ENCODE measurements around the gene TAS1R1.
A peak's percentile ranks its signal among the peaks of the same experiment; 100 is the strongest.

The TAS1R1 gene

GRCh38 chr1:6574025-6574620 is 19.0 kb downstream of the TAS1R1 start:
- no peak for DNase-seq

GRCh38 chr1:6574818-6575217 is 19.7 kb downstream of the TAS1R1 start:
- no peak for DNase-seq

- no peak for DNase-seq
Observed at GRCh38 chr1:6577831-6578525, 22.9 kb downstream of the TAS1R1 start.

GRCh38 chr1:6578624-6579373 is 23.7 kb downstream of the TAS1R1 start:
- DNase-seq = no peak

- DNase-seq = peak; percentile 85
Observed at GRCh38 chr1:6579374-6580118, 24.4 kb downstream of the TAS1R1 start, which contains the start of gene ZBTB48. Gene ZBTB48, plus strand, starts transcription at chr1:6579994. Its CDS starts 616 bp downstream, at chr1:6580610.

- no peak for DNase-seq
Observed at GRCh38 chr1:6580119-6580592, 25.0 kb downstream of the TAS1R1 start.

GRCh38 chr1:6580593-6581409 is 25.7 kb downstream of the TAS1R1 start:
- peak; percentile 21 for DNase-seq

GRCh38 chr1:6581561-6582305 is 26.6 kb downstream of the TAS1R1 start:
- no peak for DNase-seq

- DNase-seq = no peak
Observed at GRCh38 chr1:6582370-6582769, 27.3 kb downstream of the TAS1R1 start.

GRCh38 chr1:6584126-6585080 is 29.3 kb downstream of the TAS1R1 start:
- no peak for DNase-seq

GRCh38 chr1:6585081-6585722 is 30.1 kb downstream of the TAS1R1 start:
- no peak for DNase-seq

GRCh38 chr1:6585841-6586240 is 30.7 kb downstream of the TAS1R1 start:
- DNase-seq = no peak

GRCh38 chr1:6586404-6586816 is 31.3 kb downstream of the TAS1R1 start:
- no peak for DNase-seq

- DNase-seq = no peak
Observed at GRCh38 chr1:6587261-6588005, 32.3 kb downstream of the TAS1R1 start.

- DNase-seq = no peak
Observed at GRCh38 chr1:6588128-6588892, 33.2 kb downstream of the TAS1R1 start.

GRCh38 chr1:6588893-6589520 is 33.9 kb downstream of the TAS1R1 start:
- no peak for DNase-seq

GRCh38 chr1:6590046-6590445 is 34.9 kb downstream of the TAS1R1 start:
- DNase-seq = no peak
